Epithelial cell of proximal tubule (primary cell): Measurements from ENCODE around the gene ADGRG2. TPM values are rescaled to one million over a fixed set of nuclear protein-coding genes. Genes with fewer than 3 reads are reported as not detected.

Experiments used
- DNase-seq: peaks from one replicate; pipeline ENCODE4 v3.0.0-alpha.2; 2011; ENCODE audit warnings: low read depth
- H3K4me3 ChIP-seq: 2 replicates; pipeline ENCODE4 v1.5.1; 2011; ENCODE audit warnings: low read depth, mild to moderate bottlenecking, low read length
- CTCF ChIP-seq: conservative IDR thresholded peaks from 2 replicates; pipeline ENCODE4 v1.5.1; 2012; ENCODE audit warnings: low read depth, mild to moderate bottlenecking, low read length
- total RNA-seq: library from RNA; depleted of rRNA; stranded (reverse); fragments of >200 nt; gene quantifications from 2 replicates; pipeline ENCODE4 v1.2.3, GENCODE V29; 2015

The ADGRG2 gene
- total RNA-seq, 1 donor from 2014 or later, result 0.17 TPM

DNA sequence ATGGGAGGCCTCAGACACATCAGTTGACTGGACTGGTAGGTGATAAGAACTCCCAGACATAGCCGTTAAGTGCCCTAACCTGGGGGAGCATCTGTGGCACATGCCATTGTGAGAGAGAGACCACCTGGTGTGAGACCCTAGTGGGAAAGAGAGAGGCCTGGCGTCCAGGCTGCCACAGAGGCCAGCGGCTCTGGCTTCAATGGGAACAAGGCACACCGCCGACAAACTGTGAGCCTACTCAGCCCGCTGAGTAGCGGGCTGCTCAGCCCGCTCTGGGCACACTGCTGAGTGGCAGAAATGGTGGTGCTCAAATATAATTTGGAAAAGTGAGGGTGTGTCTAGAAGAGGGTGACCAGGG, 172.3 kb downstream of the ADGRG2 start:
- TF ChIP-seq CTCF, result no peak
- no peak for DNase-seq
- H3K4me3 ChIP-seq, result no peak overlapping the region

DNA sequence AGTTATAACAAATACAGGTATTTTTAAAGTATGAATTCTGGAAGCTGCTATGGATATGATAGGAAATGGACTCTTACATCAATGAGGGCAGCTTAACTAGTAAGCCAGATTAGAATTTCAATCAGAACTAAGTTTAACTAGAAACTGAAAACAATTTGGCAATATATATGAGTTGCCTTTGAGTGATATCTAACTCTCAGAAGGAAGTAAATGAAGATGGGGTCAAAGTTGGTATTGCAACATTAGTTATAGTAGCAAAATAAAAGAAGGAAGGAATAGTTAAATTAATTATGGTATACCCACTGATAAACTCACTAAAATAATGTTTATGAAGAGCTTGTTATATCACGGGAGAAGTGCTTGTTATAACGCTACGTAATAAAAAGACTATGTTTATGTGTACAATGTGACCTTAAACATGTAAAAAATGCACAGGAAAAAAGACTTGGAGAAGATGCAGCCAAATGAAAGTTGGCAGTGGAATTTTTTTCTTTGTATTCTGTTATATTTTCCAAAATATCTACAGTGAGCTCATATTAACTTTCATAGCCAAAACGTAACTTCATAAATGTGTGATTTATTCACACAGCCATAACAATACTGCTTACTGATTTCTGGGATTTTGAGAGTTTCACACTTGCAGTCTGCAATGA, 172.9 kb downstream of the ADGRG2 start:
- no peak overlapping the region for H3K4me3 ChIP-seq
- no peak for TF ChIP-seq CTCF
- no peak for DNase-seq

DNA sequence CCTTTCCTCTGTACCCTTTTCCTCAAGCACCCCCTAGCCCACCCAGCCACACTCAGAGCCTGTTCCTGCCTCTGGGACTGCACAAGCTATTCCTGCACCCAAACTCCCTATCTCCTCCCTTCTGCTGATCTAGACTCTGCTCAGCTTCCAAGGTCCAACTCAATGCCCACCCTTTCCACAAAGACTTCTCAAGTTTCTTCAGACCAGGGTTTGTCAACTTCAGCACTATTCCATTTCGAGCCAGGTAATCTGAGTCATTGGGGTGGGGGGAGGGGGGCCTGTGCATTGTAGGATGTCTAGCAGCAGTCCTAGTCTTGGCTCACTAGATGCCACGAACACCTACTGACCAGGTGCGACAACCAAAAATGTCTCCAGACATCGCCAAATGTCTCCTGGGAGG, 175.7 kb downstream of the ADGRG2 start:
- no peak overlapping the region for H3K4me3 ChIP-seq
- no peak for DNase-seq
- TF ChIP-seq CTCF, result no peak

DNA sequence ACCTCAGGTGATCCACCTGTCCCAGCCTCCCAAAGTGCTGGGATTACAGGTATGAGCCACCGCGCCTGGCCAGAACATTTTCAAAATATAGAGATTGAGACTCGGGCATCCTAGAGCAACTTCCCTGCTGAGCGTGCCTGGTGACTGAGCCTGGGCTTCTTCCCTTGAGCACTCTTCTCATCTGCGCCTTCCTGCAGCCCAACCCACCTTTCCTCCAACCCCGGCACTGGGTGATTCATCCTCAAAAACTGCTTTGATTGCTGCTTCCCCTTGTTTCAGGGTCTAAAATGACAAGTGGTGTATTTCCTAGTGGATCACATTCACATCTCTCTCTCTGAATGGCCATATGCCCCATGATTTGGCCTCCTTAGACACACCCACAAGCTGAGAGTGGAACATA, 176.1 kb downstream of the ADGRG2 start:
- H3K4me3 ChIP-seq, result no peak overlapping the region
- TF ChIP-seq CTCF, result no peak
- no peak for DNase-seq

DNA sequence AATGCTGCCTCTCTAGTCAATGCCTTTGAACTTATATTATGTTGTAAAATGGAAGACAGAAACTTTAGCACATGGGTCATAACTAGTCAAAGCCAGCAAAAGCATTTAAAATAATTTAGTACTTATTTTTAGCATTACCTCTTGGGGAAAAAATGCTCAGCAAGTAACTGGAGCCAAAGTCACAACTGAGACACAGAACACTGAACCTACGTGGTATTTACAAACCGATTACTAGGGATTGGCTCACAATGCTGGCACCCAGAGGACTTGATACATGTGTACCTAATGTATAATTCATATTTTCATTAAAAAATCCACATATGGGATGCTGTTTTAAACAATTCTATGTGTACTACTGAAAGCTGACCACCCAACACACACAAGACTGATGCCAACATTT, 176.8 kb downstream of the ADGRG2 start:
- no peak overlapping the region for H3K4me3 ChIP-seq
- no peak for TF ChIP-seq CTCF
- DNase-seq, result no peak

GRCh38 chrX:18944482-18944881, 177.8 kb downstream of the ADGRG2 start:
- TF ChIP-seq CTCF, result no peak
- H3K4me3 ChIP-seq, result no peak overlapping the region
- DNase-seq, result no peak

- no peak for TF ChIP-seq CTCF
- DNase-seq, result no peak
- no peak overlapping the region for H3K4me3 ChIP-seq
Observed at GRCh38 chrX:18941896-18942295, 180.4 kb downstream of the ADGRG2 start.
